ENCODE results near the gene DPP7. TPM values are rescaled to one million over a fixed set of nuclear protein-coding genes. Genes with fewer than 3 reads are reported as not detected.

The DPP7 gene
- total and polyA plus RNA-seq, 10 of the 15 experiments (the other 5 are each of a cell fraction or from before 2014, with no cell fraction given): 0.68 to 245 (median 106) TPM

GRCh38 chr9:137066096-137066861 lies 48.3 kb downstream of the DPP7 start:
- no peaks in the 10 kb centered on the region for H3K9me3 ChIP-seq (replicated peaks; ENCODE audit: control insufficient read depth, insufficient read depth, low read length)
- ChIA-PET POLR2A (interaction anchor here (1.3 to 2.5 kb wide), 2 partner anchors 22 to 84 kb away, joined by 7 to 13 read pairs; no protein-coding TSS in a partner anchor), RAD21 (ENCODE audit: unreplicated experiment) (interaction anchor here (2.2 to 2.9 kb wide), 2 partner anchors 21 to 37 kb away, joined by 15 to 19 read pairs; partner anchors contain the start of gene MAN1B1), CTCF (interaction anchor here (0.6 to 7.9 kb wide), 17 partner anchors 9 to 324 kb away, joined by 3 to 81 read pairs (median 5); partner anchors contain the start of genes AJM1, MAN1B1 and NPDC1), SMC1A (ENCODE audit: uncharacterized antibody, unreplicated experiment) (interaction anchor here (1.5 to 7.2 kb wide), 4 partner anchors 20 to 118 kb away, joined by 5 to 30 read pairs (median 10); partner anchors contain the start of gene MAN1B1)
- H3K4me1 ChIP-seq (ENCODE audit: control insufficient read depth, insufficient read depth, low read length): peaks cover 24% of the 10 kb centered on the region
- WGBS (ENCODE audit: insufficient coverage, insufficient replicate concordance, low lambda C conversion rate, missing lambda C conversion rate): 79% methylated on average over 26 of the region's 26 CpGs
- no peak overlapping the region for H3K27ac ChIP-seq (ENCODE audit: control insufficient read depth, insufficient read depth)
- BruUV-seq (replicated peaks): no TSS peak
- no peak overlapping the region for H3K4me2 ChIP-seq (ENCODE audit: control insufficient read depth, insufficient read depth)
- ATAC-seq (no peak), DNase-seq (ENCODE audit: low read depth, low spot score) (no peak), FAIRE-seq (no peak)
- H3K9ac ChIP-seq (ENCODE audit: control insufficient read depth, insufficient read depth, low read length): no peak overlapping the region
- H2AFZ ChIP-seq (ENCODE audit: control insufficient read depth, low read depth, low read length): no peak overlapping the region
- in situ Hi-C loops (cut with MboI) (no loop called here), intact Hi-C loops (cut with micrococcal nuclease; ENCODE audit: unreplicated experiment) (loop anchor here (5.0 kb wide), 1 partner anchor 51 kb away; no protein-coding TSS in a partner anchor)
- H4K20me1 ChIP-seq (ENCODE audit: control insufficient read depth, insufficient read depth): no peaks in the 10 kb centered on the region
- TF ChIP-seq STAT3 (IDR thresholded peaks at IDR 0.05; ENCODE audit: low read depth, low read length): no peak
- TF ChIP-seq SMAD5 (IDR thresholded peaks at IDR 0.05; ENCODE audit: low read depth): no peak
- TF ChIP-seq GABPA (IDR thresholded peaks at IDR 0.05; ENCODE audit: low read depth): no peak
- TF ChIP-seq POLR2AphosphoS2 (IDR thresholded peaks at IDR 0.05; ENCODE audit: low read depth, low read length): no peak
- no peak for TF ChIP-seq JUNB (IDR thresholded peaks at IDR 0.05)
- H3K4me3 ChIP-seq: no peak overlapping the region
- no peaks in the 10 kb centered on the region for H3K27me3 ChIP-seq (replicated peaks in 1 of 2; ENCODE audit: control insufficient read depth in 2 of 2, insufficient read depth in 2 of 2, low read length in 1 of 2)
- H3K36me3 ChIP-seq (ENCODE audit: control insufficient read depth in 2 of 2, insufficient read depth in 2 of 2, low read length in 1 of 2): no peaks in the 10 kb centered on the region; a peak in 2 of 4 replicates
- H3K79me2 ChIP-seq (ENCODE audit: control insufficient read depth, insufficient read depth, low read length): peaks cover 7% of the 10 kb centered on the region
